Fibroblast of skin of right biceps (primary cell): Measurements from ENCODE around the gene DNAJB5.
A peak's percentile ranks its signal among the peaks of the same experiment; 100 is the strongest.
"Not testable (repeated sequence)": the region's sequence is repeated elsewhere in the genome, so short reads cannot be mapped to it uniquely, and the experiment has no call there.

ENCODE experiments used
- DNase-seq: peaks from one replicate; pipeline ENCODE4 v3.0.0-alpha.2; 2013

Gene DNAJB5

DNA sequence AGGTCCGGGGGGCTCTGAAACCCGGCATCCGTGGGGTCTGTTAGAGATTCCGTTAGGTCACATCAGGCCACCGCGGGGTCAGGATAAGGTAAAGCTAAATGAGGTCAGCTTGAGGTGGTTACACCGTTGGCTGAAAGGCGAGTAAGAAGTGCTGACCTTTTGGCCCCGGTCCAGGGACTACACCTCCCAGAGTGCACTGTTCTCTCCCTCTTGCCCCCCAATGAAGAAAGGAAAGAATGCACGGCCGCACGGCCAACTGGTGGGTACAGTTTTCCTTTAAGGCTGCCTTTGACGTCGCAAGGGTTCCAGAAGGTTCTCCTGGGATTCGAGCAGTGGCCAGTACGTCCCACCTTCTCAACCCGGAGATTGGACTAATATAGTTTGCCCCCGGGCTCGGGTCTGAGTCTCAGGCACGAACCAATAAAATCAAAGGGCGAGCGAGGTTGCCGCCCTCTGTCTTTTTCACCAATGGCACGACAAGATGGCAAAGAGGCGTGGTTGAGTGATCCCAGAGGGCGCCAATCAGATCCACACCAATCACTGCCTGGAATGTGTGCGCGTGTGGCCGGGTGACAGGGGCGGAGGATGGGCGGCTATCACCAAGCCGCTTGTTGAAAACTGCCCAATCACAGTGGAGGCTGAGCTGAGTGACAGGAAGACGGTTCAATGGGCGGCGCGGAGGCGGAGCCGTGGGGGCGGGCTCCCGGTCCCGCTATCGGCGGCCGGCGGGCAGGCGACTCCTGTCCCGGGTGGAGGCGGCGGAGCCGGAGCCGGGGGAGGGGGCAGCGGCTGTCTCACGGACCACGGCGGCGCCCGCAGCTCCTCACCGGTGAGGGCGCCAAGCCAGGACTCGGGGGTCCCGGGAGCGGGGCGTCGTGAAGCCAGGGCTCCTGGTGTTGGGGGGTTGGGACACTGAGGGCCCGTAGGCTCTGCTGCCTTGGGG is at the start of gene DNAJB5:
TSS of gene DNAJB5 (plus strand) at position 743 of the 943 bp plus-strand sequence. CDS start 886 bp downstream, outside the sequence.
- peak; percentile 100 for DNase-seq

DNA sequence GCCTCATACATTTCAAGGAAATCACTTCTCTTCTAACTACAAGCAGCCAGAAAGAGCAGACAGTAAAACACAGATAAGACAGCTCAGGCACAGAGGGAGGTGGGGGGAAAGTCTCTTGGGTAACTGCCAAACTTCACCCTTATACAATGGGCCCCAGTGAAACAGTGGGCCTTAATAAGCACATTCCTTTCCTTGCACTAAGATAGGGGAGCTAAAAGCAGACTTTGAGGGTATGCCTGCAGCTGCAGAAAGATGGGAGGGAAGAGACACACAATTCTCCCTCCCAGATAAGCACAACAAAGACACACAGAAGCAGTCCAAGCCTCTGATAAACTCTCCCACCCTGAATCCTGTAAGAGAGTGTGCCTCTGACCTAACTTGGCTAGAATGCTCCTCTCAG is 49.6 kb upstream of the DNAJB5 start:
- not testable (repeated sequence) for DNase-seq

DNA sequence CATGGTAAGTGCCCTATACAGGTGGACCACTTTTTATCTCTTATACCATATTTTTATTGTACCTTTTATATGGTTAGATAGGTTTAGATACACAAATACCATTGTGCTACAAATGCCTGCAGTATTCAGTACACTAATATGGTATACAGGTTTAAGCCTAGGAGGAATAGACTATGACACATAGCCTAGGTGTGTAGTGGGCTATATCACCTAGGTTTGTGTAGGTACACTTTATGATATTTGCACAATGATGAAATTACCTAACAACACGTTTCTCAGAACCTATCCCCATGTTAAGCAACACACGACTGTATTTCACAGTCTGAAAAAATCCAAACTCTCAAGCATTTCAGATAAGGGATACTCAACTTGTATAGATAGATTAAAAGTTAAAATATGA is 41.1 kb upstream of the DNAJB5 start:
- DNase-seq, result no peak

DNA sequence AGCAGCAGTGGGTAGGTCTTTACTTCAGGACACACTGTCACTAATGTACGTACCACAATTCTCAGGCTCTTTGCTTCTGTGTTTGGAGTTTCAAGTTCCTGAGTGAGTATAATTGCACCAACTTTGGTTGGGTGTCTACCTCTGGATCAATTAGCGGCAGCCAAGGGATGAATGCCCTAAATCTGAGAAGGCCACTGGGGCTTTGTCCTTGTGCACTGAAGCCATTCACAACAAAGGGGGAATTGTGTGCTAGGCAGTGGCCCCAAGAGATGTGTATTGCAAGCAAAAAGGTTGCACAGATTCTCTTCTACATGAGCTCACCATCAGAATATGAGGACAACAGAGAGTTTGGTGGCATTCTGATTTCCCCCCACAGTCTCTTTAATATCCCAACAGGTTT is 35.3 kb upstream of the DNAJB5 start:
- no peak for DNase-seq

DNA sequence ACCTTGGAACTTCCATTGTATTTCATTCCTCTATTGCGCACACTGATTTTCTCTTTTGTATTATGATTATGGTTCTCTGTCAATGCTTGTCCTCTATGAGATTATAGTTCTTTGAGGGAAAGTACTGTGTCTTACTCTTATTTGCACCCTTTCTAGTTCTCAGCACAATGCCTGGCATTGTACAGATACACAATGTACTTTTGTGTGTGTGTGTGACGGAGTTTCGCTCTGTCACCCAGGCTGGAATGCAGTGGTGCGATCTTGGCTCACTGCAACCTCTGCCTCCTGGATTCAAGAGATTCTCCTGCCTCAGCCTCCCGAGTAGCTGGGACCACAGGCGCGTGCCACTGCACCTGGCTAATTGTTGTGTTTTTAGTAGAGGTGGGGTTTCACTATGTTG is 33.5 kb upstream of the DNAJB5 start:
- not testable (repeated sequence) for DNase-seq

DNA sequence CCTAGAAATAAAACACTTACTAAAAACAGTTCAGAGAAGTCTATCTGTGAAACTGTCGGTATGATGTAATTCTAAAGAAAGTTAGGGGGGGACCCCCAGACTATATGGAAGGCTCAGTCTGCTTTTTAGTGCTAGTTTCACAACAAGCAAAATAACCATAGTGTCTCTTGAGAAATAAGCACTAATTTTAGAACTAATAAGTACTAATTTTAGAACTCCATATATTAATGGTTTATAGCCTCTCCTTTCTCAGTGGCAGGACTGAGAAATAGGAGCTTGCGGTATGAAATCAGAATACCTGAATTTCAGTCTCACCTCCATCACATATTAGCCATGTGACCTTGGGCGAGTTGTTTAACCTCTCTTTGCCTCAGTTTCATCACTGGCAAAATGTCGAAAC is 32.9 kb upstream of the DNAJB5 start:
- no peak for DNase-seq

DNA sequence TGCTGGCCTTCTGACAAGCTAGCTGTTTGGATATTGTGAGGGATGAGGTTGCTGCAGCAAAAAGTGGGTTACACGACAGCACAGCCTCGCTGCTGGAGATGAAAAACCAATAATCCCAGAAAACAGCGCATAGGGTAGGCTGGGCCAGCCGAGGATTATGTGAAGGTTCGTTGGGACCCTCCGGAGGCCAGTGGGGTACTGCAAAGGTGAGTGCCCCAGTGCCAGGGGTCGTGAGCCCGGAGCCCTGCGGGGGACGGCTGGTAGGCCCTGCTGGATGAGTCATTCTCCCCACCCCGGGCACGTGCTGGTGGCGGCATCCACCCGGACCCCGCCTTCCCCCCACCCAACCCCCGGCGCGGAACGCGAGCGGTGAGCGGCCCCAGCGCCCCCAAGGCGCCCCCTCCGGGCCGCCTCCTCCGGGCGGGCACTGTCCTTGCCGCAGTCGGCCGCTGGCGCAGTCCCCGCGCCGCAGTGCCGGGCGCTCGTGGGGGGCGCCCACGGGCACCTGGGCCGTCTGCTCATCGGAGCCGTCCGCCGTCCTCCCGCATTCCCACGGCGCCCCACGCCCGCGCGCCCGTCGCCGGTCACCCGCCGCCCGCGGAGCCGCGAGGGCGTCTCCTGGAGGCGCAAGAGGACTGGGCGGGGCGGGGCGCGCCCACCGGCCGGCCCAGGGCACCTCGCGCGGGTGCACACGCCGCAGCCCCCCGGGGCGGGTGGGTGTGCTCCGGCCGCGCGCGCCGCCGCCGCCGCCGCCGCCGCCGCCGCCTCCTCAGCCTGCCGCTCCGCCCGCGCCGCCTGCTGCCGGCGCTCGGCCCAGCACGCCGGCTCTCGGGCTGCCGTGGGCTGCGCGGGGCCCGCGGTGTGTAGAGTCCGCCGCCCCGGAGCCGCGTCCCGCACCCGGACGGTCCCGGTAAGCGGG is 31.8 kb upstream of the DNAJB5 start, which contains the start of gene PHF24:
TSS of gene PHF24 (plus strand) at position 794 of the 919 bp plus-strand sequence. CDS start 13,014 bp downstream, outside the sequence.
- DNase-seq, result peak; percentile 8

DNA sequence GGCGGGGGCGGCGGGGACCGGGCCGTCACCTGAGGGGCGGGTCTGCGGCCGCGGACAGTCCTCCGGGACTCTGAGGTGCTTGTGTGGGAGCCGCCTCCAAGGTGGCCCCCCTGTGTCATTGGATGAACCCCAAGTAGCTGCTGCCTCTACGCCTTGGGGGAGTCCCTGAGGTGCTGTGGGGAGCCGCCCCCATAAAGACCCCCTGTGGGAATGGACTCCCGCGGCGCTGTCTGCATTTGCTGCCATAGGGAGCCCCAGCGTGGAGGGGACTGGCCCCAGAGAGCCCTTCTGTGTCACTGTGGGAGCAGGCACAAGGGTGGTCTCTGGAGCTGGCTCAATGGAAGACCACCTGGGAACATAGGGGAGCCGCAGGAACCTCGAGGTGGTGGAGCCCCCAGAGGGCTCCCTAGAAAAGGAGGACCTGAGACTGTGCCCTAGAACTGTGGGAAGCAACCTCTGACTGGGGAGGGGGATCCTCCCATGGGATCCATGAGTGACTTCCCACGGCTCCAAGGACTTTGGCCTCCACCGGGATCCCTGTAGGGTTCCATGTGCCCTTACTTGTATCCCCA is 31.0 kb upstream of the DNAJB5 start:
- DNase-seq, result no peak

DNA sequence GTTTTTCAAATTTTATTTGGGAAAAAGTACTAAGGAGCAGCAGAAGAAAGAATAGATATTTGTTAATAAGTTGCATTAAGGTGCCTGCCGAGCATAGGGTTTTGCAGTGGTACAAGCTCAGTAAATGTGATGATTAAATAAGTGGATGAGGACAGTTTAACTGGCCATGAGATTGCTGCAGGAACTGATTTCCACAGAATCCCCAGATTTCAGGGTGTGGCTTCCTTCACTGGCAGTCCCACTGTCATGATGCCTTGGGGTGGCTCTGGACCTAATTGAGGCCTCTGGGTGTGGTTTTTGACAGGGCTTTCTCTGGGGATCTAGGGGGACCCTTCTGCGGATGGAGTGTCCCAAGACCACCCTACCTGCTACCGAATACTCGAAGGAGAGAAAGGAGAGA is 30.1 kb upstream of the DNAJB5 start:
- DNase-seq, result no peak

DNA sequence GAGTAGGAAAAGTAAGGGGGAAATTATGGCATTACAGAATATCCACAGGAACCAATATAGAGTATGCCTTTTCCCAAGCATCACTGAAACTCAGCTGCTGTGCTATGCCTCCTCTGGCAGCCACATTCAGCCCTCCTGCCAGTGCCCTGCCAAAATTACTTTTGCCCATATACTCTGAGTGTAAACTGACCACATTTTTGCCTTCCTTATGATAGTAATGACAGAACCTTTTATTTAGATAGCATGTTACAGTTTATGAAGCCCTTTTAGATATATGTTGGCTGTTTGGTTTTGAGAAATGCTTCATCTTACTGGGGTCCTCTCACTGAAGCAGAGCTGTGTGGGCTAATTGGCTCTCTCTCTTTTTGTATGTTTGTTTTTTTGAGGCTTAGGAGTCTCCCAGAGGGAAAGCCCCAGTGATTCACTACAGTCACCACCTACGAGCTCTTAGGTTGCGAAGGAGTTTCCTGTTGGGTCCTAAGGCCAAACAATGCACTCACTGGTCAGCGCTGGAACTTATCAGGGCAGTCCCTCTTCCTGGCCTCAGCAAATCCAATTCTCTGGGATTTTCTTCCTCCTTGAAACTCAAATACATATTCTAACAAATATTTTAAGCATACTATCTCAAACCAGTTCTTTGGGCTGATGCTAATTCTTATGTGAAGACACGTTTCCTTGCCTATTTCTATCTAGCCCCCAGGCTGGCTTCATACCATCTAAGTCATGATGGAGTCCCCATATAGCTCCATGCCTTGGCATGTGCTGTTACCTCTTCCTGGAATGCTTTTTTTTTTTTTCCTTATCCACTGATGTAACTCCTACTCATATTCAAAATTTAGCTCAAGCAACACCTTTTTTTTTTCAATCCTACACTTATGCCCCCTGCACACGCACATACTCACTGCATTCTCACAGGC is 27.7 kb upstream of the DNAJB5 start:
- DNase-seq, result no peak

DNA sequence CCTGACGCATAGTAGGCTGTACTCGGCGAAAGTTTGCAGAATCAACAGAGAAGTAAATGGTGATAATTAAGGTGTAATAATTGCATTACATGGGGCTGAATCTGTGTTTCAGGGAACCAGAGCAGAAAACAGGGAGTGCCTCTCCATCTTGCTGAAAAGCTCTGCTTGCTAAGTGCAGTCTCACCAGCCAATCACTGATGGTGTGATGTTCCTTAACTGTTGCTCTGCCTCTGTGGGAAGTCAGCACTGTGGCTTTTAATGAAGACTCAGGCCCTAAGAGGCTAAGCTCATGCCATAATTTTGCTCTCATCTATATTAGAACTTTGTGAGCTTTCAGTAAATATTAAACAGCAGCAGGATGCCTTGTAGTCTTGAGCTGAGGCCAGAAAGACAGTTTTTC is 27.0 kb upstream of the DNAJB5 start:
- DNase-seq, result no peak

DNA sequence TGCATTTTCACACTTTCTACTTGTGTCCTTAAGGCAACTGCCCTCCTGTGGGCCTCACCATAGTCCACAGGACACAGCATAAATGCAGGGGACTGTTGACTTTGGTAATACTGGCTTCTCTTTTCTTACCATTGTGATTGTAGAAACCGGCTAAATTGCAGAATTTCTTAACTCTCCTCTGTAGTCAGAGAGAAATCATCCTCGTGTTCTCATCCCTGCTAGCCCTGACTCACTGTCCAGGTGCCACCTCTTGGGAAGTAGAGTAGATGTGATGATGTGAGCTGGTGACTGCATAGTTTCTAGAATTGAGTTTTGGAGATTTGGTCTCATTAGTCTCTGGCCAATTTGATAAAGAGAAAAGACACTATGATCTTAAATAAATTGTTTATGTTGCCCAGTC is 26.0 kb upstream of the DNAJB5 start:
- no peak for DNase-seq

DNA sequence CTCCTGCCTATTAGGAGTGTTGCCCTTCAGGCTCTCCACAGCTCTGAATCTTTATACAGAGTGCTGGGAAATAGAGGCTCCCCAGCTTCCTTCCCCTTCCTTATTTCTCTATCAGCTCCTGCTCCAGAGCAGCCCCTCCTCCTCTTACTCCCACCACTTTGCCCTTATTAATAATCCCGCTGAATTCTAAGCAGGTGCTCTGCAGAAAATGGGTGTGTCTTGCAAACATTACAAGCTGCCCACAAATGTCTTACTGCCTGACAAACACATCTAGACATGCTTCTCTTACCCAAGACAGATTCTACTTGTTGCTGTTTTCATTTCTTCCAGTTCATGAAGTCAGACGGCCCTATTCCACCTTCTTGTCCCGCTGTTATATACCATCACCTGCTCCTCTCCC is 25.1 kb upstream of the DNAJB5 start:
- no peak for DNase-seq

DNA sequence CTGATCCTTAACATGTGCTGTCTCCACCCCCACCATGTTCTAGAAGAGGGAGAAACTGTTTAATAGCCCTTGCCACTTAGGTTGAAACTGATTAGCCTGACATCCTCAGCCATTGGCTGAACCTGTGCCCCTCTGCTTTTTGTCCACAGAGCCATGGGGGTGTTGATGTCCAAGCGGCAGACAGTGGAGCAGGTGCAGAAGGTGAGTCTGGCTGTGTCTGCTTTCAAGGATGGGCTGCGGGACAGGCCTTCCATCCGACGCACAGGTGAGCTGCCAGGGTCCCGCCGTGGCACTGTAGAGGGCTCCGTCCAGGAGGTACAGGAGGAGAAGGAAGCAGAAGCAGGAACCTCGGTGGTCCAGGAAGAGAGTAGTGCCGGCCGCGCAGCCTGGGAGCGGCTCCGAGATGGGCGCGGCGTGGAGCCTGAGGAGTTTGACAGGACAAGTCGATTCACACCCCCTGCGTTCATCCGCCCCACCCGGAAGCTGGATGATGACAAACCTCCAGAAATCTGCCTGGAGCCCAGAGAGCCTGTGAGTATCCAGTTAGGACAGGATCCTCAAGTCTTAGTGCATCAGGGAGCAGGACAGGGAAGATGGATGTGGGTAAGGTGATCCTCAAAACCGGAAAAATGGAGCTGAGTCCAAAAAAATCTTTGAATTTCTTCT is 18.3 kb upstream of the DNAJB5 start:
- no peak for DNase-seq

DNA sequence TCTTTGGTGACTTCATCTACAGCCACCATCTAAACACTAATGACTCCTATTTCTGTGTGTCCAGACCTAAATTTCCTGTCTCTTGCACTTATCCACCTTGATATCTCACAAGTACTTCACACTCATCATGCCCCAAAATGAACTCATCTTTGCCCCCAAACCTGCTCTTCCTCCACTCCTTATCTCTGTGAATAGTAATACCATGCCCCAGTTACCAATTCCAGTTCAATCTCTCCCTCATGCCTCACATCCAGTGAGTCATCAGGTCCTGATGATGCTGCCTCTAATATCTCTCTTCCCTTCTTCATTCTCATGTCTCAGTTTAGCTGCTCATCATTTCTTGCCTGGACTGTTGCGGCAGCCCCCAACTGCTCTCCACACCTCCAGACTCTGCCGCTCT is 14.9 kb upstream of the DNAJB5 start:
- DNase-seq, result no peak

DNA sequence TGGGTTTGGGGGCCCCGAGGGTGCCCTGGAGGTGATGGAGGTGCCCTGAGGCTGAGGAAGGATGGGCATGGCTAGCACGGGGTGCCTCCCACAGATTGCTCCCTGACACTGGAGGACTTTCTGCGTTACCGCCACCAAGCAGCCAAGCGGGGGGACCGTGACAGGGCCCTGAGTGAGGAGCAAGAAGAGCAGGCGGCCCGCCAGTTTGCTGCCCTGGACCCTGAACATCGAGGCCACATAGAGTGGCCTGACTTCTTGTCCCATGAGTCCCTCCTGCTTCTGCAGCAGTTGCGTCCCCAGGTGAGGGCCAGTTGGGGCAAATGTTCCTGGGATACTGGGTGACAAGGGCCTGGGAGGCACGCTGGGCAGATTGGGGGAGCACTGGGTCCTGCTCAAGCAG is 13.1 kb upstream of the DNAJB5 start:
- no peak for DNase-seq

DNA sequence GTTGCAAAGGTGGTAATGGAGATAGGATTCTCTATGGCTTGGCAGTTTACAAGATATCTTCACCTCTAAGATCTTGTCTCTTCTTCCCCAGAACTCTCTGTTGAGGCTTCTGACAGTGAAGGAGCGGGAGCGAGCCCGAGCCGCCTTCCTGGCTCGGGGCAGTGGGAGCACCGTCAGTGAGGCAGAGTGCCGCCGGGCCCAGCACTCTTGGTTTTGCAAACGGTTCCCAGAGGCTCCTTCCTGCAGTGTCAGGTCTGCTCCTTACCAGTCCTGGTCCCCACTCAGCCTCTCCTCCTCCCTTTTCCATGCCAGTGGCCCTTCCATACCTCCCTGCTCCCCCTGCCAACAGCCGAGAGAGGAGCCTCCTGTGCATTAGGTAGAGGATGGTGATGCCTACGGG is 12.6 kb upstream of the DNAJB5 start:
- DNase-seq, result no peak

DNA sequence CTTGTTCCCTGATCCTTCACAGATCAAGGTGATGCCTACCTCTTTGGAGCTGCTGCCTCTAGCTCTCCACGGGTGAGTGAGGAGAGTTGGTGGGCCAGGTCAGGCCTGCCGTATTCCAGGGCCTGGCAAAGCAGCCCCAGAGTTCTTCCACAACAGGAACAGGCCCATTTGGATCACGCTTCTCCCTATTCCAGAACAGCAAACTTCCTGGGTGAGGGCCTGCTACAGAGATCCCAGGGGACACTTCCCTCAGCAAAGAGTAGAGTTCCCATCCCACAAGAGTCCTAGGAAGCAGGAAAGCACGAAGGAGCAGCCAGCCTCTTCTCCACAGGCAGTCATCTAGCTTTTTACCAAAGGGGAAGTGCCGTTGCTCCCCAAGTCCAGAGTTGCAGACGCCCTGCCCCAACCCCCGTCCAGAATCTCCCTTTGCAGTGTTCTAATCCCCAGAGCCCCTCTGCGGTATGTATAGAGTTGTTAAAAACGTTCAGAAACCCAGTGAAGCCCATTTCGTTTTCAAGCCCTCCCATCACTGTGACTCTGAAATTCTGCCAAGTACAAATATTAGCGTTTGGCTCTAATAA is 9.3 kb upstream of the DNAJB5 start:
- DNase-seq, result no peak

DNA sequence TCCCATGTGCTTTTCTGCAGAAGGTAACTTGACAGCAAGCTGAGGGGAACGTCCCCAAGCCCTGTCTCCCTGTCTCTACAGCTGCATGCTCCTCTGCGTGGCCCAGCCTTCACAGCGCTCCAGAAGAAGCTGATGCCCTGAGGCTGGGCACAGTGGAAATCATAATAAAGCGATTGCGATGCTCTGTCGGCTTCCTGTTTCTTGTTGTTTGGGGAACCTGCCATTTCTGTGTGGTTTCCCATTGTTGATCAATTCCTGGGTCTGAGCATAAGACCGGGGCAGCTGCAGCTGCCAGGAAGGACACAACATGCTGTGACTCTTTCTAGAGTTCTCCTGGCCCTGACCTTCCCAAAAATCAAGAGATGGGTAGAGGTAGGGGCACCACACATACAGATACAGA is 7.2 kb upstream of the DNAJB5 start:
- DNase-seq, result no peak

DNA sequence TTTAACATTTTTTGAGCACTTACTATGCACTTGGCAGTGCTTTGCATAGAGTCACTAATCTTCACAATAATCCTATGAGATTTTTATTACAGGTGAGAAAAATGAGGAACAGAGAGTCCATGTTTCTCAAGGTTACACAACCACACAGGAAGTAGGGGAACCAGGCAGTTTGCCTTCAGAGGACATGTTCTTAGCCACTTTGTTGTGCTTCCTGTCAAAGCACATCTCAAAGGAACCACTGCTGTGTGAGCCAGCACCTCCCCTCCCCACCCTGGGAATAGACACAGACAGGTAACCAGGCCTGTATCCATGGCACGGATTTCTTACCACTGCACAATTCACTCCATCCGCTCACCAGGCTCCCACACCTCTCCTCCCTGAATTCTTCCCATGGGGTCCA is 6.3 kb upstream of the DNAJB5 start:
- no peak for DNase-seq

DNA sequence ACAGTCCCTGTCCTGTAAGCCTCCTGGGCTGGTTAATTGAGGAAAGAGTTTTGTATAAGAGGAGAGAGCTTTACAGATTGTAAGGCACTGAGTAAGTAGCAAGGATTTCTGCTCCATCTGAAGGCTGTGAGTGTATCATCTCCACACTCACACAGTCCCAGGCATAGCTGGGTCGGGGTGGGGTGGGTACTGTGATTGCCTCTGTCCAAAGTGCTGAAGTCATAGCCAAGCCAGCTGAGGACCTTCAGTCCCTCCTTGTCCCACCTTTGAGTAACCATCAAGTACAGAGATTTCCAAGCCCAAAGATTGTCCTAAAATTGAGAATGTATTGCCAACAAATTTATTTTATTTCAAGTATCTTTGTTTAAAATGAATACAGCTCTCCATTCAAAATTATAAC is 5.5 kb upstream of the DNAJB5 start:
- peak; percentile 49 for DNase-seq
